ENCODE results near the gene CACNA1A.

DNA sequence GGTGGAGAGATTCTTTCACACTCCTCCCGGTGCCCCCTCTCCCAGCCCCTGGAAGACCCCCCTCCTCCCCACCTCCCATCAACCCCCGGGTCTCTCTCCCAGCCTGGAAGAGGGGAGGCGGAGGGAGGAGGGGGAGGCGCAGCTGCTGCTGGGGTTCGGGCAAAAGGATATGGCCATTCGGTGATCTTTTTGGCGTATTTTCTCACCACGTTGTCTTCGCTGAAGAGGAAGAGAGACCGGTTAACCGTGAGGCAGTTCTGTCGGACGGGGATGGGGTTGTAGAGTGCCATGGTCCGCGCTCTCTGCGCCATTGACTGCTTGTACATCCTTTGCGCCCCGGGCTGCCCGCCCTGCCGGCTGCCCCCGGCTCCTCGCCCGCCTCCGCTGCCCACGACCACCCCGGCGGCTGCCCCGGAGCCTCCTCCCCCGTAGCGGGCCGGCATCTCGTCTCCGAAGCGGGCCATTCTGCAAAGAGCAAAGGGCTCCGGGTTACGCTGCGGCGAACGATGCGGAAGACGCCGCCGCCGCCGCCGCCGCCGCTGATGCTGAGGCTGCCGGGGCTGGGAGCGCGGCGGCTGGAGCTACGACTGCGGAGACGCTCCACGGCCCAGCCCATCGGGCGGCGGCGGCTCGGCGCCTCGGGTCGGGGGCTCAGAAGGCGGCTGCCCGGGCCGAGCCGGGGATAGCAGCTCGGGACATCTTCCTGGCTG lies 363 bp downstream of the CACNA1A start:
- TF ChIP-seq, protein P1, sequence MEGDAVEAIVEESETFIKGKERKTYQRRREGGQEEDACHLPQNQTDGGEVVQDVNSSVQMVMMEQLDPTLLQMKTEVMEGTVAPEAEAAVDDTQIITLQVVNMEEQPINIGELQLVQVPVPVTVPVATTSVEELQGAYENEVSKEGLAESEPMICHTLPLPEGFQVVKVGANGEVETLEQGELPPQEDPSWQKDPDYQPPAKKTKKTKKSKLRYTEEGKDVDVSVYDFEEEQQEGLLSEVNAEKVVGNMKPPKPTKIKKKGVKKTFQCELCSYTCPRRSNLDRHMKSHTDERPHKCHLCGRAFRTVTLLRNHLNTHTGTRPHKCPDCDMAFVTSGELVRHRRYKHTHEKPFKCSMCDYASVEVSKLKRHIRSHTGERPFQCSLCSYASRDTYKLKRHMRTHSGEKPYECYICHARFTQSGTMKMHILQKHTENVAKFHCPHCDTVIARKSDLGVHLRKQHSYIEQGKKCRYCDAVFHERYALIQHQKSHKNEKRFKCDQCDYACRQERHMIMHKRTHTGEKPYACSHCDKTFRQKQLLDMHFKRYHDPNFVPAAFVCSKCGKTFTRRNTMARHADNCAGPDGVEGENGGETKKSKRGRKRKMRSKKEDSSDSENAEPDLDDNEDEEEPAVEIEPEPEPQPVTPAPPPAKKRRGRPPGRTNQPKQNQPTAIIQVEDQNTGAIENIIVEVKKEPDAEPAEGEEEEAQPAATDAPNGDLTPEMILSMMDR (IDR thresholded peaks at IDR 0.05): no peak
- TF ChIP-seq POLR2A (IDR thresholded peaks at IDR 0.05): no peak
